ENCODE data around the gene SORBS2.

DNA sequence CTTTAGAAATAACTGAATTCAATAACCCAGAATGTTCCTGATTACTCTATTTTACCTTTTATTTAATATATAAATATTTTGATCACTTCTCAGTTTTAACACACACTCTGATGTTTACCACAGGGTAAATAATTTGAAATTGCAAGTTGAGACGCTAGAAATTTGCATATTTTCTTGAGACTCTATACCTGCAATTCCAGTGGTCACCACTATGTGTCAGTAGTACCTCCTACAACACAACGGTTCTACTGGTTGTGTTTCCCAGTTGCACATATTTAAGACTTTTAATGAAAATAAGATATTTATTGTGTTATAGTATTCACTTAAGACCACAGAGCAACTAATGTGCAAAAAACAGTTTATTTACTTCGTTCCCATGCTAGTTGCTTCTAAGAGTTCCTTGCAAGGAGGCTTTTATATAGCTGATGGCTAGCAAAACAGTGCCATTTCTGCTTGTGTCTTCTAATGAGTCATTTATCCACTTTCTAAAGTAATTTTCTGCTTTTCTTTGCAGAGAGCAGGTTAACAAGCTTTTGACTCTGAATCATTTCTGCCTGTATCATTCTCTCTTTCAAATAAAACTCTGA is 177.8 kb downstream of the SORBS2 start:
- TF ChIP-seq, protein P1, sequence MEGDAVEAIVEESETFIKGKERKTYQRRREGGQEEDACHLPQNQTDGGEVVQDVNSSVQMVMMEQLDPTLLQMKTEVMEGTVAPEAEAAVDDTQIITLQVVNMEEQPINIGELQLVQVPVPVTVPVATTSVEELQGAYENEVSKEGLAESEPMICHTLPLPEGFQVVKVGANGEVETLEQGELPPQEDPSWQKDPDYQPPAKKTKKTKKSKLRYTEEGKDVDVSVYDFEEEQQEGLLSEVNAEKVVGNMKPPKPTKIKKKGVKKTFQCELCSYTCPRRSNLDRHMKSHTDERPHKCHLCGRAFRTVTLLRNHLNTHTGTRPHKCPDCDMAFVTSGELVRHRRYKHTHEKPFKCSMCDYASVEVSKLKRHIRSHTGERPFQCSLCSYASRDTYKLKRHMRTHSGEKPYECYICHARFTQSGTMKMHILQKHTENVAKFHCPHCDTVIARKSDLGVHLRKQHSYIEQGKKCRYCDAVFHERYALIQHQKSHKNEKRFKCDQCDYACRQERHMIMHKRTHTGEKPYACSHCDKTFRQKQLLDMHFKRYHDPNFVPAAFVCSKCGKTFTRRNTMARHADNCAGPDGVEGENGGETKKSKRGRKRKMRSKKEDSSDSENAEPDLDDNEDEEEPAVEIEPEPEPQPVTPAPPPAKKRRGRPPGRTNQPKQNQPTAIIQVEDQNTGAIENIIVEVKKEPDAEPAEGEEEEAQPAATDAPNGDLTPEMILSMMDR (IDR thresholded peaks at IDR 0.05) = no peak
- no peak for TF ChIP-seq POLR2A (IDR thresholded peaks at IDR 0.05)
- no peak for TF ChIP-seq EP300 (IDR thresholded peaks at IDR 0.05)
